AG04450 (cell line): ENCODE results near the gene P2RX5. TPM values are rescaled to one million over a fixed set of nuclear protein-coding genes. Genes with fewer than 3 reads are reported as not detected.

ENCODE experiments used
- CTCF ChIA-PET: fragments of 300-600, 350-600 bp; formaldehyde crosslinking; extraction: SDS; loops from one replicate; lab custom pipeline; 2022; ENCODE audit warnings: antibody characterized with exemption, inconsistent platforms; lab: Charles Lee
- POLR2A ChIA-PET: fragments of 350-600 bp; formaldehyde crosslinking; extraction: SDS; loops from one replicate; lab custom pipeline; 2021; ENCODE audit warnings: antibody characterized with exemption, inconsistent platforms; lab: Yijun Ruan, JAX
- DNase-seq: peaks from one replicate; pipeline ENCODE4 v3.0.0-alpha.2; 2011; ENCODE audit warnings: low read depth, low spot score
- H3K27ac ChIP-seq: one replicate; pipeline ENCODE4 v1.5.1; 2012; ENCODE audit warnings: low read depth, low read length, control low read depth
- H3K27me3 ChIP-seq: one replicate; pipeline ENCODE4 v1.6.0; 2012; ENCODE audit warnings: low read length; ENCODE audit not compliant: control insufficient read depth, insufficient read depth
- H3K4me3 ChIP-seq: 2 replicates; pipeline ENCODE4 v1.5.1; 2011; ENCODE audit warnings: mild to moderate bottlenecking, low read depth, low read length, control low read depth
- H3K9me3 ChIP-seq: 2 replicates; pipeline ENCODE4 v1.5.1; 2012; ENCODE audit warnings: low read length; ENCODE audit not compliant: control insufficient read depth, insufficient read depth
- polyA plus RNA-seq: library from polyadenylated mRNA; depleted of rRNA; stranded (reverse); fragments of >200 nt; gene quantifications from 2 replicates; pipeline ENCODE4 v1.2.3, GENCODE V29; 2011
- TF ChIP-seq, protein P1 (sequence below): IDR thresholded peaks from 2 replicates; pipeline ENCODE4 v1.5.1; 2011; ENCODE audit warnings: low read depth, low read length, control low read depth, inconsistent platforms

Gene P2RX5
- polyA plus RNA-seq, 1 experiment, result 4.5 TPM

DNA sequence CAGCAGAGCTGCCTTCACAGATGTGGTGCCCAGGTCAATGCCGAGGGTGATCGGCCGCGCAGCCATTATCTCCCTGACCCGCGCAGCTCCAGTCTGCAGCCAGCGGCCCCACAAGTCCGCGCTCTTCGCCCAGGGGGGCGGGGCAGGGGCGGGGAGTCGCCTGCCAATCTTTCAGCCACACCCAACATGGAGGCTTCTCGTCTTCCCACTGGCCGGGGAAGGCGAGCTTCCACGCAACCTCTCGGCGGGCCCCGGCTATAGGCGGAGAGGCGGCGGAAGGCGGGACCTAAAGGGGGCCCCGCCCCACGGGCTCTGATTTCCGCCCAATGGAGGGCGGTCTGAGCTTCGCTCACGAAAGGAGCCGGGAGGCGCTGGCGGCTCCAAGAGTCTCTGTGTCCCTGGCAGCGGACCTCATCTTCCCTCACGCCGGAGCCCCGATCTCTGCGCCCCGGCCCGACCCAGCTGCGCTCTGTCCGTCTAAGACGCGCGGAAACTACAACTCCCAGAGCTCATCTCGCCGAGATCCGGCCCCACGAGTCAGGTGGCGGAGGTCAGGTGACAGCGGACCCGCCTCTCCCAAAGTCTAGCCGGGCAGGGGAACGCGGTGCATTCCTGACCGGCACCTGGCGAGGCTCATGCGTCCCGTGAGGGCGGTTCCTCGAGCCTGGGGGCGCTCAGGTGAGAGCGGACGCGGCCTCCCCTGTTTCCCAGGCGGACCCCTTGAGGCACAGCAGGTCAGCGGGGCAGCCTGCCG, 59.6 kb downstream of the P2RX5 start, which contains the start of the genes CTNS and SHPK:
CTNS (plus strand) TSS at position 607 of the 754 bp plus-strand sequence. CDS start 3,447 bp downstream, outside the sequence.
SHPK (minus strand) TSS at position 97 of the 754 bp plus-strand sequence; CDS start at position 66, 31 bp downstream.
- DNase-seq, result peak; percentile 85
- ChIA-PET POLR2A (interaction anchor here (0.5 to 2.3 kb wide), 11 partner anchors 10 to 587 kb away, joined by 3 to 32 read pairs (median 3); partner anchors contain the start of gene TAX1BP3), CTCF (interaction anchor here (1.1 to 2.7 kb wide), 3 partner anchors 11 to 588 kb away, joined by 5 to 13 read pairs (median 8); no protein-coding TSS in a partner anchor)
- Histone ChIP-seq H3K27ac (peak within 1 kb of the TSS; percentile 99), H3K4me3 (peak within 1 kb of the TSS; percentile 84), H3K27me3 (no peaks in the 10 kb centered on the region), H3K9me3 (no peaks in the 10 kb centered on the region)
- TF ChIP-seq, protein P1, sequence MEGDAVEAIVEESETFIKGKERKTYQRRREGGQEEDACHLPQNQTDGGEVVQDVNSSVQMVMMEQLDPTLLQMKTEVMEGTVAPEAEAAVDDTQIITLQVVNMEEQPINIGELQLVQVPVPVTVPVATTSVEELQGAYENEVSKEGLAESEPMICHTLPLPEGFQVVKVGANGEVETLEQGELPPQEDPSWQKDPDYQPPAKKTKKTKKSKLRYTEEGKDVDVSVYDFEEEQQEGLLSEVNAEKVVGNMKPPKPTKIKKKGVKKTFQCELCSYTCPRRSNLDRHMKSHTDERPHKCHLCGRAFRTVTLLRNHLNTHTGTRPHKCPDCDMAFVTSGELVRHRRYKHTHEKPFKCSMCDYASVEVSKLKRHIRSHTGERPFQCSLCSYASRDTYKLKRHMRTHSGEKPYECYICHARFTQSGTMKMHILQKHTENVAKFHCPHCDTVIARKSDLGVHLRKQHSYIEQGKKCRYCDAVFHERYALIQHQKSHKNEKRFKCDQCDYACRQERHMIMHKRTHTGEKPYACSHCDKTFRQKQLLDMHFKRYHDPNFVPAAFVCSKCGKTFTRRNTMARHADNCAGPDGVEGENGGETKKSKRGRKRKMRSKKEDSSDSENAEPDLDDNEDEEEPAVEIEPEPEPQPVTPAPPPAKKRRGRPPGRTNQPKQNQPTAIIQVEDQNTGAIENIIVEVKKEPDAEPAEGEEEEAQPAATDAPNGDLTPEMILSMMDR, result no peak

DNA sequence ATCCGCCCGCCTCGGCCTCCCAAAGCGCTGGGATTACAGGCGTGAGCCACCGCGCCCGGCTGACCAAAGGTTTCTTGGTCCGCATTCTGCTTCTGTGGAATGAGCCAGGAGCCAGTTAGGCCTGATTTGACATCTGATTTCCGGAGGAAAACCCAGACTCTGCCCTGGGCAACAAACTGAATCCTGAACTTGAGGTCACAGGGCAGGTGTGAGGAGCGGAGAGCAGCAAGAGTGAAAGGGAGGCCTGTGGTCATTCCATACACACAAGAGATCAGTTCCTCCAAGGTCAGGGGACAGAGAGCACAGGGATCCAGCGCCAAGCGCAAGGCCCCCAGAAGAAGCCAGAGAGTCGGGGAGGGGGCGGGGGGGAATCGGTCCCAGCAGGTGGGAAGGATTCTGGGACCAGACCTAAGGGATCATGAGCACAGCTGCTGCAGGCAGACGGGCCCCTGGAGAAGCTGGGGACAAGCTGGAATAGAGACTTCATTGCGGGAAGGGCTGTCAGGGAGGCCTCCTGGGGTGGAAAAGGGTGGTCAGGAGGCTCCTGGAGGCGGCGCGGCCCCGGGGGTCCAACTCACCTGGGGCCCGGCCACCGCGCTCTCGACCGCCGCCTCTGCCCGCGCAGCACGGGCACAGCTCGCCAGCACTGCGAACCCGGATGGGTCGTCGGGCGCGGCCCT, 60.3 kb downstream of the P2RX5 start:
- Histone ChIP-seq H3K4me3 (peak overlapping the region; percentile 84), H3K27me3 (no peaks in the 10 kb centered on the region), H3K27ac (no peak overlapping the region), H3K9me3 (no peaks in the 10 kb centered on the region)
- no peak for DNase-seq
- TF ChIP-seq, protein P1, result no peak
- ChIA-PET POLR2A (interaction anchor here (0.7 to 2.3 kb wide), 8 partner anchors 13 to 587 kb away, joined by 3 to 32 read pairs (median 3); partner anchors contain the start of gene TAX1BP3), CTCF (interaction anchor here (0.6 to 2.7 kb wide), 4 partner anchors 12 to 1629 kb away, joined by 3 to 13 read pairs (median 6); no protein-coding TSS in a partner anchor)

DNA sequence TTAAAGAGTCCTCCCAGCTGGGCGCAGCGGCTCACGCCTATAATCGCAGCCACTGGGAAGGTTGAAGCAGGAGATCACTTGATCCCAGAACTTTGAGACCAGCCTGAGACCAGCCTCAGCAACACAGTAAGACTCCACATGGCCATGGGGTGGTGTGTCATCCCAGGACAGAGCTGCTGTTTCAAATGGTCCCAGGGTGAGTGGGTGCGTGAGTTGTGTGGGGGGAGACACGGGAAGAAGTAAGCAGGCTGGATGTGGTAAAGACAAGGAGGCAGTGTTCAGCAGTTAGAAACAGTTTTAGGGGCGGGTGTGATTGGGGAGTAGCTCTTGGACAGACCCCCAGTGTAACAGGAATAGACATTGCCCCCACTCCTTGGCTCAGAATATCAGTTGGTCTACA, 63.7 kb downstream of the P2RX5 start:
- ChIA-PET POLR2A (no interaction called here), CTCF (interaction anchor here (0.6 kb wide), 2 partner anchors 19 to 819 kb away, joined by 3 to 15 read pairs; no protein-coding TSS in a partner anchor)
- no peak overlapping the region for H3K27ac ChIP-seq
- H3K27me3 ChIP-seq, result no peaks in the 10 kb centered on the region
- H3K4me3 ChIP-seq, result no peak overlapping the region
- DNase-seq, result no peak
- TF ChIP-seq, protein P1, result no peak
- H3K9me3 ChIP-seq, result no peaks in the 10 kb centered on the region

- TF ChIP-seq, protein P1, result no peak
- ChIA-PET CTCF (no interaction called here), POLR2A (no interaction called here)
- Histone ChIP-seq H3K27ac (no peak overlapping the region), H3K27me3 (no peaks in the 10 kb centered on the region), H3K4me3 (no peak overlapping the region), H3K9me3 (no peaks in the 10 kb centered on the region)
- no peak for DNase-seq
Measured at GRCh38 chr17:3630781-3631180, 65.2 kb downstream of the P2RX5 start.
